HFF-Myc (cell line): ENCODE measurements around the gene FBXL19.

ENCODE experiments used
- DNase-seq: peaks from one replicate; pipeline ENCODE4 v3.0.0-alpha.2; 2011; ENCODE audit warnings: low read depth; ENCODE audit errors: extremely low read depth
- H3K4me3 ChIP-seq: replicated peaks from 2 replicates; pipeline ENCODE4 v1.5.1; 2011; ENCODE audit warnings: low read depth, mild to moderate bottlenecking, control low read depth, low read length
- CTCF ChIP-seq: IDR thresholded peaks from 2 replicates; pipeline ENCODE4 v1.5.1; 2012; ENCODE audit warnings: mild to moderate bottlenecking, low read depth, low read length, control low read depth; ENCODE audit errors: missing control alignments

Gene FBXL19

GRCh38 chr16:30882429-30883310, 40.7 kb upstream of the FBXL19 start:
- no peak for TF ChIP-seq CTCF
- no peak for DNase-seq
- no peak overlapping the region for H3K4me3 ChIP-seq

- no peak for DNase-seq
- no peak for TF ChIP-seq CTCF
- H3K4me3 ChIP-seq = no peak overlapping the region
Measured at GRCh38 chr16:30884760-30885159, 38.6 kb upstream of the FBXL19 start.

- TF ChIP-seq CTCF = no peak
- no peak overlapping the region for H3K4me3 ChIP-seq
- no peak for DNase-seq
Measured at GRCh38 chr16:30885196-30885595, 38.2 kb upstream of the FBXL19 start.

GRCh38 chr16:30886145-30886544, 37.2 kb upstream of the FBXL19 start:
- no peak for TF ChIP-seq CTCF
- no peak overlapping the region for H3K4me3 ChIP-seq
- no peak for DNase-seq

GRCh38 chr16:30887927-30888326, 35.4 kb upstream of the FBXL19 start:
- no peak for TF ChIP-seq CTCF
- DNase-seq = no peak
- no peak overlapping the region for H3K4me3 ChIP-seq

- no peak for TF ChIP-seq CTCF
- no peak overlapping the region for H3K4me3 ChIP-seq
- no peak for DNase-seq
Measured at GRCh38 chr16:30888856-30889499, 34.4 kb upstream of the FBXL19 start.
